Adrenal gland (tissue), 5 donors: ENCODE measurements around the gene RNF25.

Source experiments
- POLR2A ChIP-seq, 2 donors: fragments of 450-650 bp; IDR thresholded peaks; one replicate each; pipeline ENCODE4 v1.6.1; 2017; ENCODE audit warnings: antibody characterized with exemption in 2 of 2, mild to moderate bottlenecking in 2 of 2, moderate library complexity in 1 of 2
- TF ChIP-seq, protein P1 (sequence below), 6 experiments: fragments of 450-650 bp in 4 of 6; fragments of 200-600 bp in 2 of 6; sonication (generic) in 1 of 6; IDR thresholded peaks; 1 replicate in 5 of 6; 2 replicates in 1 of 6; pipeline versions ENCODE4 v1.5.1 to v1.8.0; 2016 to 2021; ENCODE audit warnings: antibody characterized with exemption in 6 of 6, mild to moderate bottlenecking in 2 of 6, moderate library complexity in 1 of 6
- donor health status: DM: no; HTN: no; CAD: no.

DNA sequence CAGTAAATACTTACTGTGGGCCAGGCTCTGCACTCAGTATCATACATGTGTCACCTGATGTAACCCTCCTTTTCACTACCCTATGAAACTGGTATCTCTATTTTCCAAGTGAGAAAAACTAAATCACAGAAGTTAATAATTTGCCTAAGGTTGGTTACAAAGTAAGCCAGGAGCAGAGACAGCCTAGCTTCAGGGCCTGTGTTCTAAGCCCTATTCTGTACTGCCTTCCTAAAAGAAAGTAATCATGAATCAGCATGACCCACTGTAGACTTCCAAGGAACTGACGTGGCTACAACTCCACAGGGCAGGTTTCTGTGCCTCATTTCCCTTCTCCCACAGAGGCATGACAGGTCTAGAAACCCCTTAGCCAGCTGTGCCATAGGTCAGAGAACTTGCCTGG is 26.7 kb downstream of the RNF25 start:
- TF ChIP-seq, protein P1, sequence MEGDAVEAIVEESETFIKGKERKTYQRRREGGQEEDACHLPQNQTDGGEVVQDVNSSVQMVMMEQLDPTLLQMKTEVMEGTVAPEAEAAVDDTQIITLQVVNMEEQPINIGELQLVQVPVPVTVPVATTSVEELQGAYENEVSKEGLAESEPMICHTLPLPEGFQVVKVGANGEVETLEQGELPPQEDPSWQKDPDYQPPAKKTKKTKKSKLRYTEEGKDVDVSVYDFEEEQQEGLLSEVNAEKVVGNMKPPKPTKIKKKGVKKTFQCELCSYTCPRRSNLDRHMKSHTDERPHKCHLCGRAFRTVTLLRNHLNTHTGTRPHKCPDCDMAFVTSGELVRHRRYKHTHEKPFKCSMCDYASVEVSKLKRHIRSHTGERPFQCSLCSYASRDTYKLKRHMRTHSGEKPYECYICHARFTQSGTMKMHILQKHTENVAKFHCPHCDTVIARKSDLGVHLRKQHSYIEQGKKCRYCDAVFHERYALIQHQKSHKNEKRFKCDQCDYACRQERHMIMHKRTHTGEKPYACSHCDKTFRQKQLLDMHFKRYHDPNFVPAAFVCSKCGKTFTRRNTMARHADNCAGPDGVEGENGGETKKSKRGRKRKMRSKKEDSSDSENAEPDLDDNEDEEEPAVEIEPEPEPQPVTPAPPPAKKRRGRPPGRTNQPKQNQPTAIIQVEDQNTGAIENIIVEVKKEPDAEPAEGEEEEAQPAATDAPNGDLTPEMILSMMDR (IDR thresholded peaks at IDR 0.05) = no peak
- TF ChIP-seq POLR2A (IDR thresholded peaks at IDR 0.05) = no peak
